ENCODE results near the gene NME3. TPM values are rescaled to one million over a fixed set of nuclear protein-coding genes. Genes with fewer than 3 reads are reported as not detected.
"Not testable (repeated sequence)": the region's sequence is repeated elsewhere in the genome, so short reads cannot be mapped to it uniquely, and the experiment has no call there.

NME3 gene
- polyA plus RNA-seq, 6 donors from 2014 or later: 32.0 to 61.1 (median 49.1) TPM

- ATAC-seq (ENCODE audit: low read depth in 2 of 2) (no peak), DNase-seq (no peak)
- H3K4me1 Mint-ChIP-seq: peaks cover 5 to 7% (median 5%) of the 10 kb centered on the region in 3 donors
- H3K9me3 Mint-ChIP-seq: no peaks in the 10 kb centered on the region
- H3K36me3 Mint-ChIP-seq: peaks cover 0 to 1% of the 10 kb centered on the region in 2 donors
- H3K27ac Mint-ChIP-seq: no peak overlapping the region
- no peak overlapping the region for H3K4me3 Mint-ChIP-seq
- H3K27me3 Mint-ChIP-seq: no peaks in the 10 kb centered on the region
Measured at GRCh38 chr16:1810106-1810505, 38.8 kb upstream of the NME3 start.

- H3K4me1 Mint-ChIP-seq: peaks cover 5 to 7% (median 5%) of the 10 kb centered on the region in 3 donors
- no peaks in the 10 kb centered on the region for H3K36me3 Mint-ChIP-seq
- DNase-seq (no peak), ATAC-seq (ENCODE audit: low read depth in 2 of 2) (no peak)
- no peaks in the 10 kb centered on the region for H3K27me3 Mint-ChIP-seq
- H3K27ac Mint-ChIP-seq: no peak overlapping the region
- H3K9me3 Mint-ChIP-seq: no peaks in the 10 kb centered on the region
- H3K4me3 Mint-ChIP-seq: no peak overlapping the region
Measured at GRCh38 chr16:1809281-1809801, 38.0 kb upstream of the NME3 start.

GRCh38 chr16:1808691-1809090 is 37.3 kb upstream of the NME3 start:
- Mint-ChIP-seq H3K36me3 (no peaks in the 10 kb centered on the region), H3K27ac (no peak overlapping the region), H3K27me3 (no peaks in the 10 kb centered on the region), H3K4me1 (peaks cover 5 to 7% (median 5%) of the 10 kb centered on the region in 3 donors), H3K4me3 (no peak overlapping the region), H3K9me3 (no peaks in the 10 kb centered on the region)
- DNase-seq (no peak), ATAC-seq (ENCODE audit: low read depth in 2 of 2) (no peak)

GRCh38 chr16:1807626-1808025 is 36.3 kb upstream of the NME3 start:
- H3K4me3 Mint-ChIP-seq: peak overlapping the region in 1 of 8 donors; percentile 47
- no peak for DNase-seq
- H3K4me1 Mint-ChIP-seq: no peaks in the 10 kb centered on the region
- H3K27ac Mint-ChIP-seq: no peak overlapping the region
- H3K27me3 Mint-ChIP-seq: no peaks in the 10 kb centered on the region
- H3K36me3 Mint-ChIP-seq: no peaks in the 10 kb centered on the region
- H3K9me3 Mint-ChIP-seq: no peaks in the 10 kb centered on the region
- no peak for ATAC-seq (ENCODE audit: low read depth in 2 of 2)

- no peaks in the 10 kb centered on the region for H3K27me3 Mint-ChIP-seq
Measured at GRCh38 chr16:1800701-1801100, 29.4 kb upstream of the NME3 start.

GRCh38 chr16:1799263-1799662 is 27.9 kb upstream of the NME3 start:
- not testable (repeated sequence) for H3K4me3 Mint-ChIP-seq; H3K4me1 Mint-ChIP-seq; DNase-seq; ATAC-seq (ENCODE audit: low read depth in 2 of 2); H3K27me3 Mint-ChIP-seq
- peak overlapping the region in 1 of 6 donors; percentile 91 for H3K27ac Mint-ChIP-seq
- peaks cover 5 to 26% (median 14%) of the 10 kb centered on the region in 7 donors for H3K9me3 Mint-ChIP-seq
- peaks cover 3 to 14% of the 10 kb centered on the region in 2 donors for H3K36me3 Mint-ChIP-seq

More at GRCh38 chr16:1800701-1801100, 29.4 kb upstream of the NME3 start:
- Mint-ChIP-seq H3K4me1 (no peaks in the 10 kb centered on the region), H3K36me3 (peaks cover 3 to 14% of the 10 kb centered on the region in 2 donors), H3K4me3 (no peak overlapping the region), H3K9me3 (peaks cover 5 to 26% (median 14%) of the 10 kb centered on the region in 7 donors), H3K27ac (no peak overlapping the region)
- no peak for DNase-seq
- no peak for ATAC-seq (ENCODE audit: low read depth in 2 of 2)

GRCh38 chr16:1794908-1795666 is 23.7 kb upstream of the NME3 start:
- Mint-ChIP-seq H3K36me3 (peaks cover 3 to 14% of the 10 kb centered on the region in 2 donors), H3K27me3 (no peaks in the 10 kb centered on the region), H3K4me3 (no peak overlapping the region), H3K9me3 (peaks cover 5 to 25% (median 14%) of the 10 kb centered on the region in 7 donors), H3K4me1 (no peaks in the 10 kb centered on the region), H3K27ac (peak overlapping the region in 1 of 6 donors; percentile 47)
- ATAC-seq (ENCODE audit: low read depth in 2 of 2) (no peak), DNase-seq (no peak)

- no peaks in the 10 kb centered on the region for H3K27me3 Mint-ChIP-seq
- H3K4me1 Mint-ChIP-seq: no peaks in the 10 kb centered on the region
- H3K4me3 Mint-ChIP-seq: no peak overlapping the region
- peaks cover 3 to 9% of the 10 kb centered on the region in 2 donors for H3K36me3 Mint-ChIP-seq
- H3K9me3 Mint-ChIP-seq: peaks cover 1 to 18% (median 10%) of the 10 kb centered on the region in 7 donors
- DNase-seq (no peak), ATAC-seq (ENCODE audit: low read depth in 2 of 2) (no peak)
- H3K27ac Mint-ChIP-seq: peak overlapping the region in 1 of 6 donors; percentile 30
Measured at GRCh38 chr16:1794221-1794871, 23.0 kb upstream of the NME3 start.

- Mint-ChIP-seq H3K27me3 (no peaks in the 10 kb centered on the region), H3K4me3 (no peak within 1 kb of the TSS), H3K36me3 (peaks cover 3 to 11% of the 10 kb centered on the region in 2 donors), H3K27ac (peak within 1 kb of the TSS in 1 of 6 donors; percentile 30), H3K4me1 (peaks cover 3 to 5% (median 5%) of the 10 kb centered on the region in 3 donors), H3K9me3 (peaks cover 0 to 11% (median 6%) of the 10 kb centered on the region in 7 donors)
- DNase-seq (no peak), ATAC-seq (ENCODE audit: low read depth in 2 of 2) (no peak)
Measured at GRCh38 chr16:1793578-1794220, 22.4 kb upstream of the NME3 start, which contains the start of gene IGFALS. TSS of gene IGFALS (minus strand) at chr16:1793705. CDS start at chr16:1793652, 53 bp downstream.

GRCh38 chr16:1792836-1793577 is 21.7 kb upstream of the NME3 start:
- DNase-seq: no peak

GRCh38 chr16:1791943-1792812 is 20.8 kb upstream of the NME3 start:
- Mint-ChIP-seq H3K4me3 (no peak overlapping the region), H3K27ac (no peak overlapping the region), H3K9me3 (peaks cover 0 to 4% (median 2%) of the 10 kb centered on the region in 7 donors), H3K4me1 (peaks cover 3 to 6% (median 5%) of the 10 kb centered on the region in 3 donors), H3K36me3 (peaks cover 2 to 10% of the 10 kb centered on the region in 2 donors), H3K27me3 (no peaks in the 10 kb centered on the region)
- DNase-seq: no peak
- no peak for ATAC-seq (ENCODE audit: low read depth in 2 of 2)

More at GRCh38 chr16:1792836-1793577, 21.7 kb upstream of the NME3 start:
- Mint-ChIP-seq H3K4me3 (no peak overlapping the region), H3K36me3 (peaks cover 3 to 13% of the 10 kb centered on the region in 2 donors), H3K9me3 (peaks cover 0 to 11% (median 6%) of the 10 kb centered on the region in 7 donors), H3K4me1 (peaks cover 3 to 6% (median 5%) of the 10 kb centered on the region in 3 donors), H3K27me3 (no peaks in the 10 kb centered on the region), H3K27ac (no peak overlapping the region)
- no peak for ATAC-seq (ENCODE audit: low read depth in 2 of 2)
